GM23338 (cell line): ENCODE results near the gene DMRT3. TPM values are rescaled to one million over a fixed set of nuclear protein-coding genes. Genes with fewer than 3 reads are reported as not detected.

Experiments used
- ATAC-seq: fragments of 200-7000 bp; cut with Tn5 transposase; 3 replicates; pipeline ENCODE4 v1.9.1; 2020
- DNase-seq: peaks from one replicate; pipeline ENCODE4 v3.0.0-alpha.2; 2015; ENCODE audit warnings: low spot score
- H2AFZ ChIP-seq: fragments of 200-600 bp; sonication (generic); 2 replicates; pipeline ENCODE4 v1.8.0; 2016; ENCODE audit warnings: antibody characterized with exemption, mild to moderate bottlenecking, moderate library complexity
- H3F3A ChIP-seq: fragments of 200-600 bp; sonication (generic); replicated peaks from 2 replicates; pipeline ENCODE4 v1.8.0; 2017; ENCODE audit warnings: antibody characterized with exemption, mixed run types, low read depth
- H3K27ac ChIP-seq: fragments of 200-600 bp; sonication (generic); 2 replicates; pipeline ENCODE4 v1.6.1; 2016; ENCODE audit warnings: low read depth
- H3K27me3 ChIP-seq: fragments of 200-600 bp; sonication (generic); 2 replicates; pipeline ENCODE4 v1.8.0; 2016; ENCODE audit warnings: mild to moderate bottlenecking, mixed run types, moderate library complexity; ENCODE audit not compliant: insufficient read depth
- H3K36me3 ChIP-seq: fragments of 200-600 bp; sonication (generic); 2 replicates; pipeline ENCODE4 v1.8.0; 2016; ENCODE audit warnings: mild to moderate bottlenecking; ENCODE audit not compliant: insufficient read depth
- H3K4me1 ChIP-seq: fragments of 200-600 bp; sonication (generic); 2 replicates; pipeline ENCODE4 v1.8.0; 2016; ENCODE audit warnings: mild to moderate bottlenecking, moderate library complexity; ENCODE audit not compliant: insufficient read depth
- H3K4me2 ChIP-seq: fragments of 200-600 bp; sonication (generic); 2 replicates; pipeline ENCODE4 v1.7.1; 2017; ENCODE audit warnings: mixed run types
- H3K4me3 ChIP-seq: fragments of 200-600 bp; sonication (generic); 2 replicates; pipeline ENCODE4 v1.6.1; 2016; ENCODE audit warnings: mixed run types
- H3K79me2 ChIP-seq: fragments of 200-600 bp; sonication (generic); replicated peaks from 2 replicates; pipeline ENCODE4 v1.8.0; 2017; ENCODE audit warnings: mild to moderate bottlenecking; ENCODE audit not compliant: insufficient read depth
- H3K9me2 ChIP-seq: fragments of 200-600 bp; sonication (generic); 2 replicates; pipeline ENCODE4 v1.8.0; 2017; ENCODE audit not compliant: insufficient read depth
- H4K20me1 ChIP-seq: fragments of 200-600 bp; sonication (generic); replicated peaks from 2 replicates; pipeline ENCODE4 v1.8.0; 2017; ENCODE audit warnings: mild to moderate bottlenecking; ENCODE audit not compliant: insufficient read depth
- H3K27ac Mint-ChIP-seq: 2 replicates; pipeline ENCODE4 v1.8.0; 2020; ENCODE audit warnings: inconsistent platforms, mild to moderate bottlenecking, moderate library complexity, mixed read lengths
- H3K27me3 Mint-ChIP-seq: 3 replicates; pipeline ENCODE4 v1.8.0; 2022; ENCODE audit warnings: low read depth, mild to moderate bottlenecking, moderate library complexity, mixed read lengths, inconsistent platforms; ENCODE audit not compliant: insufficient read depth, poor library complexity
- H3K36me3 Mint-ChIP-seq: 3 replicates; pipeline ENCODE4 v1.8.0; 2021; ENCODE audit warnings: low read depth, mild to moderate bottlenecking, inconsistent platforms, moderate library complexity, mixed read lengths
- H3K4me1 Mint-ChIP-seq: 3 replicates; pipeline ENCODE4 v1.8.0; 2020; ENCODE audit warnings: mild to moderate bottlenecking, inconsistent platforms, mixed read lengths
- H3K4me3 Mint-ChIP-seq: 3 replicates; pipeline ENCODE4 v1.8.0; 2021; ENCODE audit warnings: moderate library complexity, mild to moderate bottlenecking, inconsistent platforms, mixed read lengths
- H3K9me3 Mint-ChIP-seq: 3 replicates; pipeline ENCODE4 v1.8.0; 2020; ENCODE audit warnings: moderate library complexity, mild to moderate bottlenecking, inconsistent platforms, mixed read lengths
- CREB1 ChIP-seq: fragments of 250-450 bp; sonication (Bioruptor Pico); IDR thresholded peaks from 2 replicates; pipeline ENCODE4 v1.5.0; 2020; ENCODE audit warnings: low read depth, mild to moderate bottlenecking, moderate library complexity
- EZH2phosphoT487 ChIP-seq: fragments of 200-600 bp; sonication (generic); IDR thresholded peaks from one replicate; pipeline ENCODE4 v1.8.1; 2018; ENCODE audit warnings: antibody characterized with exemption; ENCODE audit not compliant: unreplicated experiment
- JUNB ChIP-seq: IDR thresholded peaks from one replicate; pipeline ENCODE4 v1.6.1; 2016; ENCODE audit warnings: antibody characterized with exemption; ENCODE audit not compliant: unreplicated experiment
- NANOG ChIP-seq: IDR thresholded peaks from 2 replicates; pipeline ENCODE4 v1.6.1; 2016; ENCODE audit warnings: antibody characterized with exemption, borderline replicate concordance
- STAT1 ChIP-seq: IDR thresholded peaks from one replicate; pipeline ENCODE4 v1.6.1; 2016; ENCODE audit warnings: antibody characterized with exemption; ENCODE audit not compliant: unreplicated experiment
- ZNF114 ChIP-seq: fragments of 250-450 bp; sonication (Bioruptor Pico); IDR thresholded peaks from 2 replicates; pipeline ENCODE4 v1.5.0; 2020; ENCODE audit warnings: mild to moderate bottlenecking, moderate library complexity
- ZNF331 ChIP-seq: fragments of 250-450 bp; sonication (Bioruptor Pico); IDR thresholded peaks from 2 replicates; pipeline ENCODE4 v1.5.0; 2020; ENCODE audit warnings: low read depth, mild to moderate bottlenecking, moderate library complexity
- ZNF462 ChIP-seq: fragments of 250-450 bp; sonication (Bioruptor Pico); IDR thresholded peaks from 2 replicates; pipeline ENCODE4 v1.5.0; 2020; ENCODE audit warnings: mild to moderate bottlenecking, moderate library complexity
- polyA plus RNA-seq: library from polyadenylated mRNA; unstranded; fragments of >200 nt; fragmentation: Nextera tagmentation; extraction: Ambion mirVana; gene quantifications from 2 replicates; pipeline ENCODE4 v1.2.1, GENCODE V29; 2016
- total RNA-seq: library from RNA; depleted of rRNA; stranded (reverse); fragments of >200 nt; shearing (Covaris generic); gene quantifications from 2 replicates; pipeline ENCODE4 v1.2.3, GENCODE V29; 2014
- TF ChIP-seq, protein P1 (sequence below): IDR thresholded peaks from 2 replicates; pipeline ENCODE4 v1.6.1; 2016; ENCODE audit warnings: antibody characterized with exemption
- TF ChIP-seq, protein P2 (sequence below), 2 experiments: fragments of 200-600 bp in 1 of 2; sonication (generic) in 1 of 2; conservative IDR thresholded peaks; 2 replicates each; pipeline versions ENCODE4 v1.5.1 to v1.6.1; 2016 to 2017; ENCODE audit warnings: antibody characterized with exemption in 2 of 2, low read depth in 2 of 2, mild to moderate bottlenecking in 2 of 2, moderate library complexity in 1 of 2

DMRT3 gene
- total and polyA plus RNA-seq, 2 experiments from 2014 or later, result not detected

- Mint-ChIP-seq H3K4me1 (peaks cover 32% of the 10 kb centered on the region), H3K27ac (no peak overlapping the region), H3K9me3 (peaks cover 4% of the 10 kb centered on the region; the same call in 1 of the 3 replicates), H3K4me3 (no peak overlapping the region), H3K27me3 (peaks cover 46% of the 10 kb centered on the region), H3K36me3 (no peaks in the 10 kb centered on the region; the same call in 2 of the 3 replicates)
- peaks cover 7% of the 10 kb centered on the region; the same call in 1 of the 2 replicates for H4K20me1 ChIP-seq
- peaks cover 12% of the 10 kb centered on the region for H3K4me1 ChIP-seq
- no peak overlapping the region for H3K4me3 ChIP-seq
- H3K27me3 ChIP-seq, result peaks cover 59% of the 10 kb centered on the region
- no peak overlapping the region for H2AFZ ChIP-seq
- TF ChIP-seq JUNB, result no peak
- no peak for TF ChIP-seq STAT1
- no peak for TF ChIP-seq NANOG
- TF ChIP-seq, protein P1, sequence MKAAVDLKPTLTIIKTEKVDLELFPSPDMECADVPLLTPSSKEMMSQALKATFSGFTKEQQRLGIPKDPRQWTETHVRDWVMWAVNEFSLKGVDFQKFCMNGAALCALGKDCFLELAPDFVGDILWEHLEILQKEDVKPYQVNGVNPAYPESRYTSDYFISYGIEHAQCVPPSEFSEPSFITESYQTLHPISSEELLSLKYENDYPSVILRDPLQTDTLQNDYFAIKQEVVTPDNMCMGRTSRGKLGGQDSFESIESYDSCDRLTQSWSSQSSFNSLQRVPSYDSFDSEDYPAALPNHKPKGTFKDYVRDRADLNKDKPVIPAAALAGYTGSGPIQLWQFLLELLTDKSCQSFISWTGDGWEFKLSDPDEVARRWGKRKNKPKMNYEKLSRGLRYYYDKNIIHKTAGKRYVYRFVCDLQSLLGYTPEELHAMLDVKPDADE, result no peak
- no peak for TF ChIP-seq CREB1 (CRISPR knock-in tag)
- TF ChIP-seq, protein P2, sequence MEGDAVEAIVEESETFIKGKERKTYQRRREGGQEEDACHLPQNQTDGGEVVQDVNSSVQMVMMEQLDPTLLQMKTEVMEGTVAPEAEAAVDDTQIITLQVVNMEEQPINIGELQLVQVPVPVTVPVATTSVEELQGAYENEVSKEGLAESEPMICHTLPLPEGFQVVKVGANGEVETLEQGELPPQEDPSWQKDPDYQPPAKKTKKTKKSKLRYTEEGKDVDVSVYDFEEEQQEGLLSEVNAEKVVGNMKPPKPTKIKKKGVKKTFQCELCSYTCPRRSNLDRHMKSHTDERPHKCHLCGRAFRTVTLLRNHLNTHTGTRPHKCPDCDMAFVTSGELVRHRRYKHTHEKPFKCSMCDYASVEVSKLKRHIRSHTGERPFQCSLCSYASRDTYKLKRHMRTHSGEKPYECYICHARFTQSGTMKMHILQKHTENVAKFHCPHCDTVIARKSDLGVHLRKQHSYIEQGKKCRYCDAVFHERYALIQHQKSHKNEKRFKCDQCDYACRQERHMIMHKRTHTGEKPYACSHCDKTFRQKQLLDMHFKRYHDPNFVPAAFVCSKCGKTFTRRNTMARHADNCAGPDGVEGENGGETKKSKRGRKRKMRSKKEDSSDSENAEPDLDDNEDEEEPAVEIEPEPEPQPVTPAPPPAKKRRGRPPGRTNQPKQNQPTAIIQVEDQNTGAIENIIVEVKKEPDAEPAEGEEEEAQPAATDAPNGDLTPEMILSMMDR (conservative IDR thresholded peaks at IDR 0.05; ENCODE audit: low read depth in 2 of 2), result no peak
- no peak for TF ChIP-seq EZH2phosphoT487
- TF ChIP-seq ZNF331 (CRISPR knock-in tag), result no peak
- TF ChIP-seq ZNF462 (CRISPR knock-in tag), result no peak
- no peak for TF ChIP-seq ZNF114 (CRISPR knock-in tag)
- H3K9me2 ChIP-seq, result no peaks in the 10 kb centered on the region
- no peak overlapping the region for H3K4me2 ChIP-seq
- H3K27ac ChIP-seq, result no peak overlapping the region
- no peaks in the 10 kb centered on the region for H3K79me2 ChIP-seq
- ATAC-seq (no peak), DNase-seq (no peak)
- H3F3A ChIP-seq, result 0 out of 2 replicates have a peak, but pooled peaks cover 2% of the 10 kb centered on the region
- H3K36me3 ChIP-seq, result no peaks in the 10 kb centered on the region
Measured at GRCh38 chr9:965497-965896, 11.0 kb upstream of the DMRT3 start.
